Stimulated activated effector memory CD8-positive, alpha-beta T cell treated with anti-CD3 and anti-CD28 coated beads, Interleukin-12 subunit alpha, Interleukin-12 subunit beta, amount 100 ng/mL, for 72 hours (primary cell): ENCODE results near the gene NCOA5.
"Not testable (repeated sequence)": the region's sequence is repeated elsewhere in the genome, so short reads cannot be mapped to it uniquely, and the experiment has no call there.

Source experiments
- ATAC-seq: fragments of 150-1000 bp; cut with Tn5 transposase; 2 replicates; pipeline ENCODE4 v1.10.0; 2021
- DNase-seq, 2 donors: peaks; one replicate each; pipeline ENCODE4 v3.0.0; 2021 to 2022; ENCODE audit warnings: low spot score in 2 of 2
- H3K27ac Mint-ChIP-seq: one replicate; pipeline ENCODE4 v1.8.0; 2022; ENCODE audit warnings: mild to moderate bottlenecking, mixed read lengths
- H3K36me3 Mint-ChIP-seq: one replicate; pipeline ENCODE4 v1.8.0; 2022; ENCODE audit warnings: mild to moderate bottlenecking, mixed read lengths
- H3K4me1 Mint-ChIP-seq: one replicate; pipeline ENCODE4 v1.8.0; 2022; ENCODE audit warnings: mixed read lengths
- H3K4me3 Mint-ChIP-seq: one replicate; pipeline ENCODE4 v1.8.0; 2022; ENCODE audit warnings: mild to moderate bottlenecking, mixed read lengths
- H3K9me3 Mint-ChIP-seq: one replicate; pipeline ENCODE4 v1.8.0; 2022; ENCODE audit warnings: mixed read lengths

Gene NCOA5

DNA sequence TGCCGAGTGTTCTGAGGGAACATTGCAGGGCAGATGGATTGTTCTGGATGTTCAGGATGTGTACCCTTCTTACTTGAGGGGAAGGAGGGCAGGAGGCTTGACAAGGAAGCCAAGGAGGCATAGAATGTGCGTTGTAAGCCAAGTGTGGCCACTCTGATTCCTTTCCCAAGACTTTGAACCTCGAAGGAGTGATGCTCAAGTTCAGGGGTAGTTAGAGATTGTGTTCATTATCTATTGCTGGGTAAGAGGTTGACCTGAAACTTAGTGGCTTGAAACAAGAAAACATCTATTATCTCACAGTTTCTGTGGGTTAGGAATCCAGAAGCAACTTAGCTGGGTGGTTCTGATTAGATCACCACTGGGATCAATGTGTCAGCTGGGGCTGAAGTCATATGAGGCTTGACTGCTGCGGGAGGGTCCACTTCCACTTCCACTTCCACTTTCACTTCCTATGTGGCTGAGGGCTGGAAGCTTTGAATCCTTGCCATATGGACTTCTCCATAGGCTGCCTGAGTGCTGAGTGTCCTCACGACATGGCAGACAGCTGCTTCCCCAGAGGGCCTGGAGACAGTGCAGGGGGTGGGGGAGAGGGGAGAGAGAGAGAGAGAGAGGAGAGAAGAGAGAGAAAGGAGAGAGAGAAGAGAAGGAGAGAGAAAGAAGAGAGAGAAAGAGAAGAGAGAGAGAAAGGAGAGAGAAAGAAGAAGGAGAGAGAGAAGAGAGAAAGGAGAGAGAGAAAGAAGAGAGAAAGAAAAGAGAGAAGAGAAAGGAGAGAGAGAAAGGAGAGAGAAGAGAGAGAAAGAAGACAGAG is 21.5 kb upstream of the NCOA5 start:
- H3K4me3 Mint-ChIP-seq = no peak overlapping the region
- peak; percentile 87 for ATAC-seq

DNA sequence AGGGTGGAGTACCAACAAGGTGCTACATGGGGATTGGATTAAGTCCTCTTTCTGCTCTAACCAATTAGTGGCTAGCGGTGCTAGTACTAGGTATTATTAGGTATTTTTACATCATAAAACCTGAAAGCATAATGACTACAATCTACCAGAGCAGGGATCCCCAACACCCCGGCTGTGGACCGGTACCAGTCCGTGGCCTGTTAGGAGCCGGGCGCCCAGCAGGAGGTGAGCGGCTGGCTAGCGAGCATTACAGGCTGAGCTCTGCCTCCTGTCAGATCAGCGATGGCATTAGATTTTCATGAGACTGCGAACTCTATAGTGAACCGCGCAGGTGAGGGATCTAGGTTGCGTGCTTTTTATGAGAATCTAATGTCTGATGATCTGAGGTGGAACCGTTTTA is 19.2 kb upstream of the NCOA5 start:
- no peak overlapping the region for H3K27ac Mint-ChIP-seq
- no peaks in the 10 kb centered on the region for H3K9me3 Mint-ChIP-seq
- ATAC-seq (no peak), DNase-seq (no peak)
- H3K4me1 Mint-ChIP-seq = peaks cover 13% of the 10 kb centered on the region
- no peak overlapping the region for H3K4me3 Mint-ChIP-seq
- no peaks in the 10 kb centered on the region for H3K36me3 Mint-ChIP-seq

More for the DNA sequence above, 21.5 kb upstream of the NCOA5 start:
- peak overlapping the region; percentile 38 for H3K27ac Mint-ChIP-seq
- H3K4me1 Mint-ChIP-seq = peaks cover 19% of the 10 kb centered on the region
- no peaks in the 10 kb centered on the region for H3K36me3 Mint-ChIP-seq
- DNase-seq = no peak
- H3K9me3 Mint-ChIP-seq = no peaks in the 10 kb centered on the region

DNA sequence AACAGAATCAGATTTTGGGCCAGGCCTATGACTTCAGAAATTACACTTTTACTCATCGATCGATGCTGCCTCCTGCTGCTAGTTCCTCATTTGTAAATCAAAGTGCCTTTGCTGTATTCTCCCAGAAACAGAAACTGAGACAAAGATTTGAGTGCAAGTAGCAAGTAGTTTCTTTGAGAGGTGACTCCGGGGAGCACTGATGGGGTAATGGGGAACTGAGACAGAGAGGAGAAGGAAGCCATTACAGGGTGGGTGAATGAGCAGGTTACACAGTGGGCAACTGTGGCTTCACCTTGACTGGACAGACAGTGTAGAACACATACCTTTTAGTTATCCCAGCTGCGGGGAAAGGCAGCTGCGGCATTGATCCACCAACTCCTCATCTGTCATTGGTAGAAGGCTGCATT is 18.7 kb upstream of the NCOA5 start:
- no peaks in the 10 kb centered on the region for H3K9me3 Mint-ChIP-seq
- peaks cover 13% of the 10 kb centered on the region for H3K4me1 Mint-ChIP-seq
- ATAC-seq (peak; percentile 41), DNase-seq (no peak)
- no peaks in the 10 kb centered on the region for H3K36me3 Mint-ChIP-seq
- H3K27ac Mint-ChIP-seq = no peak overlapping the region
- H3K4me3 Mint-ChIP-seq = no peak overlapping the region

DNA sequence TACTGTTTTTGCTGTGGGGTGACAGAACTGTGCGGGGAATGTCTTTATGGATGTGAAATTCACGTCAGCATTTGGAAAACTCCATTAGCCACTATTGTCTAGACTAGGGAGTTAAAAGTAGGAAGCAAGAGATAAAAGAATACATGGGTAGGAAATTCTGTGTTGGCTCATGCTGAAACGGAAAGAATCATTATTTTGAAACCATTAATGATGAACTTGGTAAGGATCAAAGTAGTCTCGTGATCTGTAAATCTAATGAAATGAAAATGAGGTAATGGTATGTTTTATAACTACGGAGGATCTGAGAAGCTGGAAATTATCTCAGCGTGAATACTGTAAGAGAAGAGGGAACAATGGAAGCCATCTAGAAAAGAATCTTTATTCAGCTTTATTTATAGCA is 17.3 kb upstream of the NCOA5 start:
- Mint-ChIP-seq H3K36me3 (no peaks in the 10 kb centered on the region), H3K4me1 (peaks cover 13% of the 10 kb centered on the region), H3K27ac (no peak overlapping the region), H3K4me3 (no peak overlapping the region), H3K9me3 (no peaks in the 10 kb centered on the region)
- DNase-seq (no peak), ATAC-seq (no peak)

DNA sequence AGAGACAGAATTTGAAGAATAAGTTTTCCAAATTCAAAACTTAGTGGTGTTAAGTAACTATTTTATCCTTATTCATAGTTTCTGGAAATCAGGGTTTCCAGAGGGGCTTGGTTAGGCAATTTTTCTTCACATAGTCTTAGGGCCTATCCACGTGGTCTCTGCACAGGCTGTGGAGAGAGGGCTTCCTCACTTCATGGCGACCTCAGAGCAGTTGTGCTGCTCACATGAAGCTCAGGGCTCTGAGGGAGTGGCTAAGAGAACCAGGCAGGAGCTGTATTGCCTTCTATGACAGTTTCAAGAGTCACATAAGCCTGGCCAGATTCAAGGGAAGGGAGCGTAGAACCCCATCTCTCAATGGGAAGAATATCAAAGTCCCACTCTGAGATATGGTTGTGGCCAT is 14.5 kb upstream of the NCOA5 start:
- DNase-seq (no peak), ATAC-seq (no peak)
- no peaks in the 10 kb centered on the region for H3K36me3 Mint-ChIP-seq
- no peaks in the 10 kb centered on the region for H3K4me1 Mint-ChIP-seq
- H3K9me3 Mint-ChIP-seq = no peaks in the 10 kb centered on the region
- no peak overlapping the region for H3K4me3 Mint-ChIP-seq
- H3K27ac Mint-ChIP-seq = no peak overlapping the region

DNA sequence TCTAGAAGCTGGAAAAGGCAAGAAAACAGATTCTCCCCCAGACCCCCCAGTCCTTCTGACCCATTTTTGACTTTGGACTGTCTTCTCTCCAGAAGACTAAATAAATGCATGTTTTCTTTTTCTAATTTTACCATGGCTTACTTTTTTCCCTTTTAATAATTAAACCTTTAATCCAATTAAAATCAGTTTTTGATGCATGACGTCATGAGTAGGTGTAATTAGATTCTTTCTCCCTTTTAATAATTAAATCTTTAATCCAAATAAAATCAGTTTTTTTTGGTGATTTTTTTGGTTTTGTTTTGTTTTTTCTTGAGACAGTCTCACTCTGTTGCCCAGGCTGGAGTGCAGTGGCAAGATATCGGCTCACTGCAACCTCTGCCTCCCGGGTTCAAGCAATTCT is 13.2 kb upstream of the NCOA5 start:
- no peaks in the 10 kb centered on the region for H3K9me3 Mint-ChIP-seq
- no peak overlapping the region for H3K4me3 Mint-ChIP-seq
- no peaks in the 10 kb centered on the region for H3K4me1 Mint-ChIP-seq
- no peak overlapping the region for H3K27ac Mint-ChIP-seq
- no peak for ATAC-seq
- no peaks in the 10 kb centered on the region for H3K36me3 Mint-ChIP-seq
- DNase-seq = no peak

DNA sequence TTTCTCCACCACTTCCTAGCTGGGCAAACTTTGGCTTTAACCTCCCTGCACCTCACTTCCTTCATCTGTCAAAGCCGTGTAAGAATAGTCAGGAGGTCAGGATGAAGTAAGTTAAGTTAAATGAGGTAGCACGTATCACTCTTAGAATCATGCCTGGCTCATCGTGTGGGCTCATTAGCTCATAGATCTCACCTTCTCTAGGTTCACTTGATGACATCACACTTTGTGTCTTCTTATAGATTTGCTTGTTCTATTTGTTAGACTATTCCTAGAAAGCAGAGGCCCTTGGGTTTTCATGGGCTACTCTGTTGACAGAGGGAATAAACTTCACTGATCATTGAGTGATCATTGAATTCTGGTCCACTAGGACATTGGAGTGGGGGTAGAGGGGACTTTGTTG is 12.2 kb upstream of the NCOA5 start:
- DNase-seq = no peak
- no peak for ATAC-seq
- Mint-ChIP-seq H3K4me1 (no peaks in the 10 kb centered on the region), H3K36me3 (no peaks in the 10 kb centered on the region), H3K4me3 (no peak overlapping the region), H3K9me3 (no peaks in the 10 kb centered on the region), H3K27ac (no peak overlapping the region)

DNA sequence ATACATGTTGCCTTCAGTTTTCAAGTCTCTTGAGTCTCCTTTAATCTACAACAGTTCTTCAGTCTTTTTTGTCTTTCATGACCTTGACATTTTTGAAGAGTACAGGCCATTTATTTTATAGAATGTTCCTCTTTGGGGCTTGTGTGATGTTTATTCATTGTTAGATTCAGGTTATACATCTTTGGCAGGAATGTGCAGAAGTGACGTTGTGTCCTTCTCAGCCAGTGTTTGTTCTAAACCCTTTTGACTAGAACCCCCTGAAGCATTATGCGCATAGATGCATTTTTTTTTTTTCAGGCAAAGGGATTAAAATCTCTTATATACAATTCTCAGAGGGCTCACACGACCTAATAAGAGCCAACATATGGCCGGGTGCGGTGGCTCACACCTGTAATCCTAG is 11.2 kb upstream of the NCOA5 start:
- H3K4me1 Mint-ChIP-seq = no peaks in the 10 kb centered on the region
- ATAC-seq (no peak), DNase-seq (no peak)
- H3K9me3 Mint-ChIP-seq = no peaks in the 10 kb centered on the region
- H3K36me3 Mint-ChIP-seq = no peaks in the 10 kb centered on the region
- H3K4me3 Mint-ChIP-seq = no peak overlapping the region
- no peak overlapping the region for H3K27ac Mint-ChIP-seq

DNA sequence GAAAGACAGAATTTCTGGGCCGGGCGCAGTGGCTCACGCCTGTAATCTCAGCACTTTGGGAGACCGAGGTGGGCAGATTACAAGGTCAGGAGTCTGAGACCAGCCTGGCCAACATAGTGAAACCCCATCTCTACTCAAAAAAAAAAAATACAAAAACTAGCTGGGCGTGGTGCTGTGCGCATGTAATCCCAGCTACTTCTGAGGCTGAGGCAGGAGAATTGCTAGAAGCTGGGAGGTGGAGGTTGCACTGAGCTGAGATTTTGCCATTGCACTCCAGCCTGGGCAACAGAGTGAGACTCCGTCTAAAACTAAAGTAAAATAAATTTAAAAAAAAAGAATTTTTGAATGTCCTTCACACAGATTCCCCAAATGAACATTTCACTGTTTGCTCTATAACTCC is 10.7 kb upstream of the NCOA5 start:
- not testable (repeated sequence) for H3K27ac Mint-ChIP-seq, DNase-seq, H3K36me3 Mint-ChIP-seq, H3K4me1 Mint-ChIP-seq, ATAC-seq, H3K4me3 Mint-ChIP-seq, H3K9me3 Mint-ChIP-seq

DNA sequence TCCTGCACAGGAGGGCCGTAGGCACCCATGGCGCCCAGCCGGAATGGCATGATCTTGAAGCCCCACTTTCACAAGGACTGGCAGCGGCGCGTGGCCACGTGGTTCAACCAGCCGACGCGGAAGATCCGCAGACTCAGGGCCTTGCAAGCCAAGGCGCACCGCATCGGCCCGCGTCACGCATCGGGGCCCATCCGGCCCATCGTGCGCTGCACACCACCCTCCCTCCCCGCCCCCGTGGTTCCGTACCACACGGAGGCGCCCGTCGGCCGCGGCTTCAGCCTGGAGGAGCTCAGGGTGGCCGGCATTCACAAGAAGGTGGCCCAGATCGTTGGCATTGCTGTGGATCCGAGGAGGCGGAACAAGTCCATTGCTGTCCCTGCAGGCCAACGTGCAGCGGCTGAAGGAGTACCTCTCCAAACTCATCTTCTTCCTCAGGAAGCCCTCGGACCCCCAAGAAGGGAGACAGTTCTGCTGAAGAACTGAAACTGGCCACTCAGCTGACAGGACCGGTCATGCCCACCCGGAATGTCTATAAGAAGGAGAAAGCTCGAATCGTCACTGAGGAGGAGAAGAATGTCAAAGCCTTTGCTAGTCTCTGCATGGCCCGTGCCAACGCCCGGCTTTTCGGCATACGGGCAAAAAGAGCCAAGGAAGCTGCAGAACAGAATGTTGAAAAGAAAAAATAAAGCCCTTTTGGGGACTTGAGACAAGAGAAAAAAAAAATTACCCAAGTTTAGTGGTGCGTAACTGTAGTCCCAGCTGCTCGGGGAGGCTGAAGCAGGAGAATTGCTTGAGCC is 9.9 kb upstream of the NCOA5 start:
- ATAC-seq = no peak
- H3K4me3 Mint-ChIP-seq = no peak overlapping the region
- H3K27ac Mint-ChIP-seq = no peak overlapping the region

DNA sequence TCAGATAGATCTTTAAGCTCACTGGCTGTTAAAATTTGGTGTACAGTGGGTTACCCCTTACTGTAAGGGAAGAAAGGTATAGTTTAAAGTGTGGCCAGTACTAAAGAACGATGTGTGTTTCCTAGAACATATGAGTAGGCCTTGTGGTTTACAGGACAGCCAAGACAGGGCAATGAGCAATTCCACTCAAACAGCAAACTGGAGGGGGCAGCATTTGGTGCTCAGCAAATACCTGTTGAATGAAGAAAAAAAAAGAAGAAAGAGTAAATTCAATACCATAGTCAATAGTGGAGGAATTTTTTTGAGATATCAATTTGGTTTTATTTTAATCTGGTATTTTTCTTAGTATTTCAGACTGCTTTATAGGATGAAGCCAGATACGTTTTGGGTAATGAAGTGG is 3.8 kb upstream of the NCOA5 start:
- no peak overlapping the region for H3K4me3 Mint-ChIP-seq
- H3K4me1 Mint-ChIP-seq = peaks cover 6% of the 10 kb centered on the region
- DNase-seq (no peak), ATAC-seq (peak; percentile 36)
- no peak overlapping the region for H3K27ac Mint-ChIP-seq
- H3K36me3 Mint-ChIP-seq = peaks cover 8% of the 10 kb centered on the region
- H3K9me3 Mint-ChIP-seq = no peaks in the 10 kb centered on the region

More for the DNA sequence above, 9.9 kb upstream of the NCOA5 start:
- Mint-ChIP-seq H3K4me1 (no peaks in the 10 kb centered on the region), H3K9me3 (no peaks in the 10 kb centered on the region), H3K36me3 (no peaks in the 10 kb centered on the region)
- no peak for DNase-seq

DNA sequence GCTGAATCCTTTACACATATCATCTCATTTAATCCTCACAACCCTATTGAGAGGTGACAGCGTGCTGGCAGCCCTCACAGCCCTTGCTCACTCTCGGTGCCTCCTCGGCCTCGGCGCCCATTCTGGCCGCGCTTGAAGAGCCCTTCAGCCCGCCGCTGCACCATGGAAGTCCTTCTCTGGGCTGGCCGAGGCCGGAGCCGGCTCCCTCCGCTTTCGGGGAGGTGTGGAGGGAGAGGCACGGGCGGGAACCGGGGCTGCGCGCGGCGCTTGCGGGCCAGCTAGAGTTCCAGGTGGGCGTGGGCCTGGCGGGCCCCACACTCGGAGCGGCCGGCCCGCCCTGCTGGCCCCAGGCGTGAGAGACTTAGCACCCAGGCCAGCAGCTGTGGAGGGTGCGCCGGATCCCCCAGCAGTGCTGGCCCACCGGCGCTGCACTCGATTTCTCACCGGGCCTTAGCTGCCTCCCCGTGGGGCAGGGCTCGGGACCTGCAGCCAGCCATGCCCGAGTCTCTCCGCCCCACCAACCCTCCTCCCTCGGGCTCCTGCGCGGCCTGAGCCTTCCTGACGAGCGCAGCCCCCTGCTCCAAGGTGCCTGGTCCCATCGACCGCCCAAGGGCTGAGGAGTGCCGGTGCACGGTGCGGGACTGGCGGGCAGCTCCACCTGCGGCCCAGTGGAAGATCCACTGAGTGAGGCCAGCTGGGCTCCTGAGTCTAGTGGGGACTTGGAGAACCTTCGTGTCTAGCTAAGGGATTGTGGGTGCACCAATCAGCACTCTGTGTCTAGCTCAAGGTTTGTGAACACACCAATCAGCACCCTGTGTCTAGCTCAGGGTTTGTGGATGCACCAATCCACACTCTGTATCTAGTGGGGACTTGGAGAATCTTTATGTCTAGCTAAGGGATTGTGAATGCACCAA is 2.1 kb upstream of the NCOA5 start:
- DNase-seq, H3K9me3 Mint-ChIP-seq, H3K4me3 Mint-ChIP-seq, ATAC-seq, H3K27ac Mint-ChIP-seq: not testable (repeated sequence)
- H3K36me3 Mint-ChIP-seq = peaks cover 13% of the 10 kb centered on the region
- peaks cover 18% of the 10 kb centered on the region for H3K4me1 Mint-ChIP-seq

DNA sequence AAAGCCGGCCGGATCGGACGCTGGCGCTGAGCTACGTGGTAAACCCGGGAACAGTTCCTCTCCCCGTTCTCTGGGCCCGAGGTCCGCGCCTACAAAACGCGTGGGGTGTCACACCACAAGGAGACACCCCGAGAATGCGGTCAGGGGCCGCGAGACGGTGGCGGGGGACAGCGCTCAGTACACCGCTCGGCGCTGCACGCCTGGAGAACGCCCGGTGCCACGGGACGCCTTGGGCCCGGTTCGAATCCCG is 670 bp downstream of the NCOA5 start:
- DNase-seq (no peak), ATAC-seq (peak; percentile 55)
- peak overlapping the region; percentile 77 for H3K4me3 Mint-ChIP-seq
- peaks cover 45% of the 10 kb centered on the region for H3K4me1 Mint-ChIP-seq
- H3K36me3 Mint-ChIP-seq = peaks cover 28% of the 10 kb centered on the region
- H3K27ac Mint-ChIP-seq = peak overlapping the region; percentile 92
- no peaks in the 10 kb centered on the region for H3K9me3 Mint-ChIP-seq

DNA sequence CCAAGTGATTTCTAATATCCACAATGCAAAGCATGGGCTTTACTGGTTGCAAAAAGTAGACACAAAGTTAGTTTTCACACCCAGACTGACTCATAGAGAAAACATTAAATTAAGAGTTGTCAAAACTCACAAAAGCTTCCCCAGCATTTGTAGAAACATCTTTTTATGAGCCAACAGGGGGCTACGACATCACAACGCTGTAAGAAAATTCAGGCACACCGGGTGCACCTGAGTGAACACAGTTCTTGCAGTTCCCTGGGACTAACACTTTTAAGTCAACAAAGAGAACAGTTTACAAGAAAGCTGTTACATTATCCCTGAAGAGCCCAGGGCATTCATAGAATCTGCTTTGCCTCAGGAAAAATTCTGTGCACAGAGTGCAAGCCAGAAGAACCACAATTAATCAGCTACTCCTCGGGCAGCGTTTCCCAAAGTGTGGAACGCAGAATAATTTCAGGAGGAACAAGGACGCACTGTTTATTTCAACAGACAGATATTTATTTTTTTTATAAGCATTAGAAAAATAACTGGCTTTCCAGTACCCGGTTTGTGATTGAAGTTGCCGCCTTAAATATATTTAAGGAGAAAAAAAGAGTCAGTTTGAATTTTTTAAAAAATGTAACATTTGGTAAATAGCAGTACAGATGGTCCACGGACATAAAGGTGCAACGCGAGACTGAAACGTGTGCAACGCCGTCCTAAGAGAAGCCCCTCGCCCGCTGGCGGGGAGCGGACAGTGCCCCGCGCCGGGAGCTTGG is 1.2 kb downstream of the NCOA5 start:
- Mint-ChIP-seq H3K9me3 (no peaks in the 10 kb centered on the region), H3K27ac (peak overlapping the region; percentile 92), H3K4me3 (peak overlapping the region; percentile 77), H3K36me3 (peaks cover 28% of the 10 kb centered on the region), H3K4me1 (peaks cover 45% of the 10 kb centered on the region)
- DNase-seq (no peak), ATAC-seq (no peak)

DNA sequence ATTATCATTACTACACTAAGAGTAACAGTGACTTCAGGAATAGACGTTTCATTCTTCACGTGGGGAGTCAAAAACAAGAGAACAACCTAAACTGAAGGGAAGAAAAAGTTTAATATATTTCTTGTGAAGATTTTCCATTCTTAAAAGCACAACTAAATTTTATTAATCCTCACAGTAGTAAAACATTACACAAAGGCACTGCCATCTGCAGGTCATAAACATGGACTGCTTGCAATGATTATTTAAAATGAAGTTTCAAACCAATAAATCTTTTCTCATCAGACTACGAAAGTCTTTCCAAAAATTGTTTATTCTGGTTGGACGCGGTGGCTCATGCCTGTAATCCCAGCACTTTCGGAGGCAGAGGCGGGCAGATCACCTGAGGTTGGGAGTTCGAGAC is 2.6 kb downstream of the NCOA5 start:
- DNase-seq (no peak), ATAC-seq (no peak)
- peaks cover 58% of the 10 kb centered on the region for H3K4me1 Mint-ChIP-seq
- peaks cover 28% of the 10 kb centered on the region for H3K36me3 Mint-ChIP-seq
- H3K27ac Mint-ChIP-seq = no peak overlapping the region
- no peak overlapping the region for H3K4me3 Mint-ChIP-seq
- H3K9me3 Mint-ChIP-seq = no peaks in the 10 kb centered on the region
